NCI-H2029 (cell line): ENCODE measurements around the gene PSD2.

Source experiments
- DNase-seq: peaks from one replicate; lab custom pipeline; 2025; lab: John Stamatoyannopoulos, UW

Gene PSD2

GRCh38 chr5:139812836-139813805, 17.5 kb downstream of the PSD2 start:
- no peak for DNase-seq

GRCh38 chr5:139814191-139814601, 18.6 kb downstream of the PSD2 start:
- DNase-seq, result no peak

DNA sequence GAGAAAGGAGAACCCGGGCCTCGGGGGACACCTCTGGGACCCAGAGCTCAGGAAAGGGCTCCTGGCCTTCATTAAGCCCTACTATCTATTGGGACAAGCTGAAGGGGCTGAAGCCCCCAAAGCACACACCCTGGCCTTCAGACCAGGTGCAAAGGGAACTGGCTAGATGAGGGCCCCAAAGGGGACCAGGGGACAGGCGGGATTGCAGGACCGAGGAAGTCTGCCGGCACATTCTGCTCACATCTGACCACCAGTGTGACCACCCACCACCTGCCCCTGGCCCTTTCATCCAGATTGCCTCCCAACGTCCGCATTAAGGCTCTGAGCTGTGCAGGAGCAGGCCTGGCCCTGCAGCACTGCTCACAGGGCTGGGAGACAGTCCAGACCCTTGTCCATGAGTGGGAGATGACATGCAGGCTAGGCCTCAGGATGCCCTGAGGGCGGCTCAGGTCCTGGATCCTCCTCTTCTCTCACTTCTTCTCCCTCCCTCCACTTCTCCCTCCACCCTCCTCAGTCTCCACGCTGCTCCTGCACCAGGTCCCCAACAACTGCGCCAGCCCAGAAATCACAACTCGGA, 19.2 kb downstream of the PSD2 start:
- DNase-seq, result no peak

DNA sequence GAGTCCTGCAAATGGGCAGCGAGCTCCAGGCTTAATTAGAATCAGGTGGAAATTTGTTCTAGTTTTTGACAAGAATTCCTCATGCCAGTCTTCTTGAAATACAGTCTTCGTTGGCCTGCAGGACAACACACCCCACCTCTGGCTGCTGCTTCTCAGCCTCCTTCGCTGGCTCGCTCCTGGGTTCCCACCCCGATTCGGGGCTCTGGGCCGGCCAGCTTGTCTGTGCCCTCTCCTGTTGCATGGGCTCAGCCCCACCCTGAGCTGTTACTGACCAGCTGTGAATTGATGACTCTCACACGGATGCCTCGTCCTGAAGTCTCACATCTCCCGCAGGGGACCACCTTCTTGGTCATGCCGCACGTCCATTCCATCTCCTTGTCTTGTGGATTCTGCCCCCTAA, 21.0 kb downstream of the PSD2 start:
- no peak for DNase-seq

- DNase-seq, result no peak
These were observed 21.8 kb downstream of the PSD2 start for GRCh38 chr5:139817362-139817761.

GRCh38 chr5:139817970-139818369, 22.4 kb downstream of the PSD2 start:
- DNase-seq, result no peak

DNA sequence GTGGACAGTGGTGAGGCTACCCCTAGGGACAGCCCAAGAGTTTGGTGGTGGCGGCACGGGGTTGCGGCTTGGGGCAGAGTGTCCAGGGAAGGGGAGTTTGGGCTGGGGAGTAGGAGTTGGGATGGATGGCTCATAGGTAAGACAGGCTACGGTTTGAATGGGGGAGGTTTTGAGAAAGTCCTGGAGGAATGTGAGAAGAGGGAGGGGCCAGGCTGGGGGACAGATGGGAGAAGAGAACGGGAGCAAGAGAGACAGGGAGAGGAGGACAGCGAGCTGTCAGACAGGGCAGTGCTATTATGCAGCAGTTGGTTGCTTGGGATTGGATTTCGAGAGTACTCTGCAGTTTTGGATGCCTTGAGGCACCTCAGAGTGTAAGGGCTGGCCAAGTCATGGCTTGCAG, 24.5 kb downstream of the PSD2 start:
- DNase-seq, result no peak

DNA sequence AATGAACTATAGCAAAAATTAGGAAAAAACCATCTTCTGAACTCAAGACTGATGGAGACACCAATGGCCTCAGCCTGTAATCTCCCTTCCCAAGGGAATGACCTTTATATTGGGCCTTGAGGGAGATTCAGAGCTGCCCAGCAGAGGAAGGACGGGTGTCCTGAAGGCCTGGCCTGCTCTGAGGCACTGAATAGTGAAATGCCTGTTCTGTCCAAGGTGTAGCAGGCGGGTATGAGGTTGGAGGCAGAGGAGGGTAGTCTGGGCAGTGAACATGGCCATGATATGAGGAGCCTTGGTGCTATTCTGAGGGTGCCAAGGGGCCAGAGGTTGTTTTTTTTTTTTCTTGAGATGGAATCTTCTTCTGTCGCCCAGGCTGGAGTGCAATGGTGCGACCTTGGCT, 25.0 kb downstream of the PSD2 start:
- no peak for DNase-seq

DNA sequence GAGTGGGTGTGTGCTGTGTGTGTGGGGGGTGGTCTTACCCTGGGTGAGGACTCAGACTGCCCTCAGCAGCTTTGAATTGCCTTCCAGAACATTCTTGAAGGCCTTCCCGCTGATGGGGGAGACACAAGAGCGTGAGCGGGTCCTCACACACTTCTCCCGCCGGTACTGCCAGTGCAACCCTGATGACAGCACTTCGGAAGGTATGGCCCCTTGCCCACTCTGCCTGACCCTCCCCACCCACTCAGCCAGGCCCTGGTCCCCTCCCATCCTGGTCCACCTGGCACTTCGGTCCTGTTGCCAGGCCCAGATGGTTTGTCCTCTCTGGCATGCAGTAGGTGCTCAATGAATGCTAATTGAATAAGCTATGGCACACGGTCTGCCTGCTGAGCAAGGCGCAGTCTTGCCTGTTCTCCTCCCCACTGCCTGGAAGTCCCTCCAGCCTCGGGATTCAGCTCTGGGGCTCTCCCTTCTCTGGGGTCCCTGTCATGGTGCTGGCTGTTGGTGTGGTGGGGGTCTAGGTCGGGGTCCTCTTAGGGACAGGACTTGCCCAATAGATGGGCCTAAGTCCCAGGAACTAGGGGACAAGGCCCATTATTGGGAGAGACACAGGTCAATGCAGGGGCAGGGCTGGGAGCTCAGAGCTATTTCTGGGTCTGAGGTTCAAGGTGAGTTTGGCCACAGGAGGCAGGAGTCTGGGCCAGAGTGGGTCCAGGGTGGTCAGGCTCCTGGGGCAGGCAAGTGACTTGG, 26.4 kb downstream of the PSD2 start:
- DNase-seq, result no peak

- DNase-seq, result no peak
These were observed 27.2 kb downstream of the PSD2 start for GRCh38 chr5:139822553-139823425.

DNA sequence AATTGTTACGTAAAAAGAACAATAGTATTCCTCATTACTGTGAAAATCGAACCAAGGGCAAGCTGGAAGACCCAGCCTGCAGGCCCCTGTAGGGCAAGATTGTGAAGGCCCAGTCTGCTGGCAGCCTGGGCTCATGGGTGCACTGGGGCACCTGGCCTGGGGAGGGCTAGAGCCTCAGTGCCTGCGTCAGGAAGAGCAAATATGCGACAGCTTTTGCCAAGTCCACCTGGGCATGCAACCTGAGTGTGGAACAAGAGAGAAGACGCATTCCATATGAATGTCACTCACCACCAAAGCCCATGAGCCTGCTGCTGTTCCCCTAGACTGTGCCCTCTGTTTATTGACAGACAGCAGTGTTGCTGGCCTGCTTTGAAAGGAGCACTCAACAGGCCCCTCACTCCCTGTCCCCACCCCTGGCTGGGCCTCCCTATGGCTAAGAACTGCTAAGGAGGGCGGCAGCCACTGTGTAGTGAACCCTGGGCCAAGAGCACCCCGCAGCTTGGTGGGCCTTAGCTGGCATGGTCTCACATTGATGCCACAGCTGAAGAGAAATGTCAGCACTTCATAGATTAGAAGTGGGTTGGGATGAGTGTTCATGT, 28.2 kb downstream of the PSD2 start:
- no peak for DNase-seq

GRCh38 chr5:139825690-139826089, 30.1 kb downstream of the PSD2 start:
- DNase-seq, result no peak

GRCh38 chr5:139828207-139828895, 32.7 kb downstream of the PSD2 start:
- DNase-seq, result no peak

DNA sequence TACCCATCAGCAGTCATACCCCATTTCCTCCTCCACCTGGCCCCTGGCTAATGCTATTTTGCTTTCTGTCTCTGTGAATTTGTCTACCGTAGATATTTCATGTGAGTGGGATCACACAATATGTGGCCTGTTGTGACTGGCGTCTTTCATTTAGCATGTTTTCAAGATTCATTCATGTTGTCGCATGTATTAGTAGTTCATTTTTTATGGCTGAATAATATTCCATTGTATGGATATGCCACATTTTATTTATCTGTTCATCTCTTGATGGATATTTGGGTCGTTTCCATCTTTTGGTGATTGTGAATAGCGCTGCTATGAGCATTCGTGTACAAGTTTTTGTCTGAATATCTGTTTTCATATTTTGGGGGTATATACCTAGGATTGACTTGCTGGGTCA, 33.9 kb downstream of the PSD2 start:
- DNase-seq, result no peak

DNA sequence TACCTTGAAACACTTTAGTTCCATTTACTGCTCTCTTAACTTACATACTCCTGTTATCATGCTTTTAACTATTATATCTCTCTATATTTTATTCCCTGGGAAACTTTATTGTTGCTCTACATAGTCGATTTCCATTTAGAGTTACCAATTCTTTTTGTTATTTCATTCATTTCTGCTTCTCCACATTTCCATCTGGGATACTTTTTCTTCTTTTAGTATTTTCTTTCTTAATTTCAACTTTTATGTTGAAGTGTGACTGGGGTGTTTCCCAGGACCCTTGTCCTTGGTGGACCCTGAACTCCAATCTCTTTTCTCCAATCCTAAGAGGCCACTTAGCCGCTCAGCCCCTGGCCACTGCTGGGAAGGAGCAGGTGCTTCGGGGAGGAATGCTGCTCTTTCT, 36.0 kb downstream of the PSD2 start:
- DNase-seq, result no peak

GRCh38 chr5:139833525-139833924, 37.9 kb downstream of the PSD2 start:
- no peak for DNase-seq

- no peak for DNase-seq
These were observed 40.0 kb downstream of the PSD2 start for GRCh38 chr5:139835656-139836055.

DNA sequence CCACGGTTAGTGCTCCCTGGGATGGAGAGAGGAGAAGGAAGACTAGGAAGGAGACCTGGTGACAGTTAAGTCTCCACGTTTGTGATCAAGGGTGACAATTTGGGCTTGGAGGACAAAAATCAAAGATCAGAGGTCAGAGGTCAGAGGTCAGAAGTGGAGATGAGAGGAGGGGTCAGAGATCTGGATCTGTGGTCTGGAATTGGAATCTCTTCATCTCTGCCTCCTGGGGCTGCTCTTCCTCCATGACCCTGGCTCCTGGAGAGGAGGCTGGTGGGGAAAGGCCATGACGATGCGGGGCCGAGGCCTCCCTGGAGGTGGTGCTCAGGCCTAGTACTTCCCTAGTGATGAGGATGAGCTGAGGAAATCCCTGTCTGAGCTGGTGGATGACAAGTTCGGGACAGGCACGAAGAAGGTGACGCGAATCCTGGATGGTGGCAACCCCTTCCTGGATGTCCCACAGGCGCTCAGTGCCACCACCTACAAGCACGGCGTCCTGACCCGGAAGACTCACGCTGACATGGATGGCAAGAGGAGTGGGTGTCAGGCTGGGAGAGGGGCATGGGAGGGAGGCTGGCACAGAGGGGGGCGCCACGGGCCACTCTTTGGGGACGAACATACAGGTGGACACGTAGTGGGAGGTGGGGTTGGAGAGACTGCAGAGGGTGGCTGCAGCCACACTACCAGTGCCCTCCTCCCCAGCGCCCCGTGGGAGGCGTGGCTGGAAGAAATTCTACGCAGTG, 41.0 kb downstream of the PSD2 start:
- DNase-seq, result no peak

DNA sequence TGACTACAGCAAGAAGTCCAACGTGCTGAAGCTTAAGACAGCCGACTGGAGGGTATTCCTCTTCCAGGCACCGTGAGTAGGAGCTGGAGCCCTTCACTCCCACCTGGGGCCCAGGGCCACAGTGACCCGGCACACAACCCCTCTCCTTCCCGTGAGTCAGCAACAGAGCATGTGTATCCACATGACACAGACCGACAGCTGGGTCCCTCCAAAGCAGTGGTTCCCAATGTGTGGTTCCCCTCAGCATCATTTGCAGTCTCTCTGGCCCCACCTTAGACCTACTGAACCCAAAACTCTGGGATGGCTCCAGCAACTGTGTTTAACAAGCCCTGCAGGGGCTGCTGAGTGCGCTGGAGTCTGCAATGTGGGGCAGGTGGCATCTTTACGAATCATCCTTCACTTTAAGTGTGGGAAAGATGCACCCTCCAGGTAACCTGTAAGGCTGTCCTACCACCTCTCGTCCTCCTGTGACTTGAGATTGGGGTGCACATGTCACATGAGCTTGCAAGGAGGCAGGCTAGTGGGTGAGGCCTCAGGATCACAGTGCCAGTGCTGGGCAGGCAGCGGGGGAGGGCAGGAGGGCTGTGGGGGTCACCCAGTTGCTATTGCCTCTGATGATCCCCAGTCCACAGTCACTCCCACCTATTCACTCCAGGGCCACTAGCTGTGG, 42.2 kb downstream of the PSD2 start:
- DNase-seq, result no peak
